CD4-positive, alpha-beta T cell treated with Interferon gamma for 1 hour (primary cell): ENCODE data around the gene KCNE5.
"Not testable (repeated sequence)": the region's sequence is repeated elsewhere in the genome, so short reads cannot be mapped to it uniquely, and the experiment has no call there.

Experiments used
- DNase-seq: peaks from one replicate; pipeline ENCODE4 v3.0.0-alpha.2; 2020

The KCNE5 gene

DNA sequence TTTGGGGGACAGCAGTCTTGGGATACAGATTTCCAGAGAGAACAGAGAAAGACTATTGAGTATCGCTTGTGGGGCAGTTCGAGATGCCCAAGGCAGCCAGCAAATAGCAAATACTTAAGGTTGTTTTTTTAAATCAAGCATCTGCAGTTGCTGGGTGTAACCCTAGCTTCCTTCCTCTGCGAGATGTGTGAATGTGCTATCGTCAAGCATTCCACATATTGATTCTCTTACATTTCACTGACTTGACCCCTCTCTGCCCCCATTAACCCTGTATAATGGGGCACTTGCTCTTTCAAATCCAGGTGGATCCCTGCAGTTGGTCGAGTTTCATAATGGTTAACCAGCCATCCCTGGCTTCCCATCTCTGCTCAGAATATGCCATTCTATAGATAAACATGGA lies 23.5 kb downstream of the KCNE5 start:
- no peak for DNase-seq

DNA sequence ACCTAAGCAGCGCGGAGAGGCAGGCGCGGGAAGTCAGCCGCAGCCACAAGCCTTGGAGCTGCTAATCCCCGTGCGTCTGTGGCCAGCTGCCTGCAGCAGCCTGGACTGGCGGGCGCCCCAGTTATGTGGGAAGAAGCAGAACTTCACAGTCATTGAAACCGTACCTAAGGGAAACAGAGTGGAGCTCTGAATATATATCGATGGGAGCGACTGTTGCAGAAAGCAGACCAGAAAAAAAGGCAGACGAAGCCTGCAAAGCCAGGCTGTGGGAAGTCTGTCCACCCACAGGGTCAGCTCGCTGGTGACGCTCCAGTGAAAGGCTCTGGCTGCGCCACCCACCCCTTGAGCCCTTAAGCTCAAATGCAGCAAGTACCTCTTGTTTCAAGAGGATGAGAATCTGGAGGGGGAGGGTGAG lies 24.7 kb downstream of the KCNE5 start:
- DNase-seq, result no peak

DNA sequence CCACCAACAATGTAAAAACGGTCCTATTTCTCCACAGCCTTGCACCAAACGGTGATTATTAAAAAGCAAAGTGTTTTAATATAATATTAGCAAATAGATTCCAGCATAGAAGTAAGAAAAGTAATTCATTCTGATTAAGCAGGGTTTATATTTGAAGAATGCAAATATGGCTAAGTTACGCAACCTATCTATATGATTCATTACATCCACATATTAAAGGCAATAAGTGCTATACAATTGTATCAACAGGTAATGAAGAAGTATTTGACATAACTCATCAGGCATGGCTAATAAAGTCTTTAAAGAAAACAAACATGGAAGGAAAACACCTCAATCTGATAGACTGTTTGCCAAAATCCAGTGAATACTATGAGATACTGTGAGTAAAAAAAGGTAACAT lies 29.0 kb downstream of the KCNE5 start:
- no peak for DNase-seq

DNA sequence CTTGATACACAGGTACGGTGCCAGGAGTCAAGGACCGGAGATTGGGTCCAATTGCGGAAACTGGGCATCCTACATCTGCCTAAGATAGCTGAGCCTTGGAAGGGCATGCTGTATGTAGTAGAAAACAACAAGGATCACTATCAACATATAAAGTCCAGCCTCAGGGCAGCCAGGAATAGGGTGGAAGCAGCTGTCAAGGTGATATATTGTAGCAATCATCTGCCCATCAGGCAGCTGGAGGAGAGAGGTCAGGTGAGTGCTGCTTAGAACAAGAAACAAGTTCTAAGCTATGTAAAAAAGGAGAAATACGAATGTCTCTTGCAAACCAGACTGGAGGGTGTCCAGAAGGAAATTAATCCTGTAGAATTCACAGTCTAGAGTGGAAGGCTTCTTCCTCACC lies 34.8 kb downstream of the KCNE5 start:
- no peak for DNase-seq

DNA sequence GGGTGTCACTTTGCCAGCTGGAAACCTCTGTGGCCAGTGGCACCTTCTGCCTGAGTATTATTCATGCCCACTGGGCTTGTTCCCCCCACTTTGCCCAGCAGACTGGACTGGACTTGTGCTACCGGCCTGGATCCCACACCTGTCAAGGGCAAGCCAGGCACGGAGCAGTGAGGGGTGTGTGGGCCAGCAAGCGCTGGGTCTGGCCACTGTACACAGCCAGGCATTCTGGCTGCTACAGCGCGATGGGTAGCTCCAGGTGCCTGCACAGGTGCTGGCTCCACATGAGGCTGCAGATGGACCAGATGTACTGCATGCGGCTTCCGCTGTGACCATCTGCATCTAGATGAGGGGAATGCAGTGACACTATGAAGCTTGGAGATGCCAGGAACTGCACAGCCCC lies 39.5 kb downstream of the KCNE5 start:
- no peak for DNase-seq

DNA sequence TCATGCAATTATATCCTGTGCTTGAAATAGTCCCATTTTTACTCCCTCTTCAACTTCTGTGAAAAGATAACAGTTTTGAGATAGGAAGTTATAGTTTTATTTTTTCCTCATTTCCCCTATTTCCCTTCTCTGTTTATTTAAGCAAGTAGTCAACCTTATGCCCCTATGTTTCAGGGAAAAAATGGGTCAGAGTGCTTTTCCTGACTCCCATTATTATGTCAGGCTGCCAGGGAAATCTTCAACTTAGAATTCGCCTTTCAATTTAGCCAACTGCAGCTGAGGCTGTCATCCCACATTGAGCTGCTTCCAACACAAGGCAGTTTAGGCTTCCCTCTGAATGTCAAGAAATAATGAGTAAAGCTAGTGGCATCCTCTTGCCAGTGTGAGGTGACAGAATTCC lies 46.1 kb downstream of the KCNE5 start:
- no peak for DNase-seq

DNA sequence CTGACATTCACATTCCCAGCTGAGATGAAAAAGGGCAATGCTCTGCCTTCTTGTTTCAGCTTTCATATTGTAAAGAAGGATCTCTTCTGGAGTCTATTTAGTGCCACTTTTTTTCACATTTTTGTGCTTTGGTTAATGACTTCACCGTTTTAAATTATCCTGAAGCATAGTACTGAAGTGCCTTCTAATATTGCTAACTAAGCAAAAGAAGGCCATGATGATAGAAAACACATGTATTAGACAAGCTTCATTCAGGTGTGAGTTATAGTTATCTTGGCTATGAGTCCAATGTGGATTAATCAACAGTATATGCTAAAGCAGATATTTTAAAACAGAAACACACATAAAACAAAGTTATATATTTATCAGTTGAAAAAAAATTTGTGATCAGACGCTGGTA lies 47.9 kb downstream of the KCNE5 start:
- no peak for DNase-seq

DNA sequence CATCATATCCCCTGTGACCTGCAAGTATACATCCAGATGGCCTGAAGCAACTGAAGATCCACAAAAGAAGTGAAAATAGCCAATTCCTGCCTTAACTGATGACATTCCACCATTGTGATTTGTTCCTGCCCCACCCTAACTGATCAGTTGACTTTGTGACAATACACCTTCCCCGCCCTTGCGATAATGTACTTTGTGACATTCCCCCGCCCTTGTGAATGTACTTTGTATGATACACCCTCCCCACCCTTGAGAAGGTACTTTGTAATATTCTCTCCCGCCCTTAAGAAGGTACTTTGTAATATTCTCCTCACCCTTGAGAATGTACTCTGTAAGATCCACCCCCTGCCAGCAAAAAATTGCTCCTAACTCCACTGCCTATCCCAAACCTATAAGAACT lies 48.9 kb downstream of the KCNE5 start:
- DNase-seq, result not testable (repeated sequence)
